Ramos (cell line): ENCODE measurements around the gene C19orf67.

Experiments used
- in situ Hi-C: fragments of 300-500 bp; cut with MboI; formaldehyde crosslinking; loops from one replicate; pipeline ENCODE4 v1.14.3; 2022; ENCODE audit warnings: low sequenced_read_pairs; ENCODE audit not compliant: unreplicated experiment

Gene C19orf67

DNA sequence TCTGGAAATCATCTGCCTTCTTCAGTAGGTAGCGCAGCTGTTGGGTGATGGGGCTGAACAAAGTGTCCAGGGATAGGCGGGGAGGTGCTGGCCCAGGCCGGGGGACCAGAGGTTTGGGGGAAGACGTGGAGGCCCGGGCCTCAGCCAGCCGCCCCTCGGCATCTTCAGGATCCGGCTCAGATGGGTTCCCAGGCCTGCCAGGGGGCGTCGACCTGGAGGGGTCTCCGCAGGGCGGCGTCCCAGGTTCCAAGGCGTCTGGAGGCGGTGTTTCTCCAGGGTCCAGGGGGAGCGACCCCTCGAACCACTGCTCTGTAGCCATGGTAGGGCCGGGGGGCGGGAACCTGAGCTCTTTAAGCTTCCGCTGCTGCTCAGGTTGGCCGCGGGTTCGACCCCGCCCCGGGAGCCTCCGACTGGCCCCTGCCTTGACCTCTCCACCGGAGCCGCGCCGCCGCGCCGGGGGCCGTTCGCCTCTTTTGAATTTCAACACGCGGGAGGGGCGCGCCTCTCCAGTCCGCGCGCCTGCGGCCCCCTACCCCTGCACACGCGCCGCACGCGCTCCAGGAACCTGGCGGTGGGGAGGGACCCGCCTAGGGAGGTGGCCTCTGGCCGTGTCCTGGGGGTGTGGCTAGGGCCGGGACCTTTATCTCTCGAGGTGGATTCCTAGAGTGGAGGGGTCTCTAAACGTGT, at the start of gene C19orf67:
Gene C19orf67, minus strand, starts transcription at position 475 of the 687 bp plus-strand sequence. Its CDS starts 156 bp downstream, at position 319.
- in situ Hi-C loops, result no loop called here

DNA sequence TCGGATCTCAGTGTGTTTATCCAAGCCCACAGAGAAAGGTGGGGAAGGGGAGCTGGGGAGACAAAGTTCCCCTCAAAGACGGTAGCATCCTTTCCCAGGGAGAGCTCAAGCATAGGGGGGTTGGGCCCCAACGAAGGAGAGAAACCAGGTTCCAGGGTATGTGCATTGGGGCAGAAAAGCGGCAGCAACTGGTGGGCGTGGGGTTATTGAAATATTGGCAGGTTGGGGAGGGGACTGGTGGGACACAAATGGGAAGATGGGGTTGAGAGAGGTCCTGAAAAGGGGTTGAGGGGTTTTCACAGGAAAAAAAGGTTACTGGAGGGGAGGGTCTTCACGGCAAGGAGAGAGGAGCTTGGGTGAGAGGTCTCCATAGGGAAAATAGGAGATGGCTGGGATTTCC, 49.8 kb upstream of the C19orf67 start:
- in situ Hi-C loops, result no loop called here

DNA sequence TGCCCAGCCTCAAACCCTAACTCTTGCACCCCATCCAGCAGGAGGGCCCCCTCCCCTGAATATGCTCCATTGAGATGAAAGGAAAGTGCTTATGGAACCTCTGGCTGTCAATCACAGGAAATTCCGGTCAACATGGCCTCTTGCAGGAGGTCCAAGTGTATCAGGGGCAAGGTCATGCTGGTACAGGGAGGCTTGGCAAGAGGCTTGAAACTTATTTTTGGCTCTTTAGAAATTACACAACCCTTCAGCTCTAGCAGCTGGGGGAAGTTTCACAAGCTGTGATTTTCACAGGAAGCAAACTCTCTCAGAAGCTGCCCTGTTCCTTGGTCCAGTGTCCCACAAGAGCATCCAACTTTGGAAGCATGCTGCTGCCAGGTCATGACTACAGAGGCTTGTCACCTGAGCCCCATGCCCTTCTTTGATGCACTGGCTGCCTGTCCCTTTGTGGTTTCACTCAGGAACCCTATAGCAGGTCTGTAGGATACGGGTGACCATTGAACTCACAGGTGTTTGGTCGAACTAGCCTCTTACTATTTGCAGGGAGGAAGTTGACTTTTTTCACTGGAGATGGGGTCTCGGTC, 42.4 kb upstream of the C19orf67 start:
- in situ Hi-C loops, result no loop called here

DNA sequence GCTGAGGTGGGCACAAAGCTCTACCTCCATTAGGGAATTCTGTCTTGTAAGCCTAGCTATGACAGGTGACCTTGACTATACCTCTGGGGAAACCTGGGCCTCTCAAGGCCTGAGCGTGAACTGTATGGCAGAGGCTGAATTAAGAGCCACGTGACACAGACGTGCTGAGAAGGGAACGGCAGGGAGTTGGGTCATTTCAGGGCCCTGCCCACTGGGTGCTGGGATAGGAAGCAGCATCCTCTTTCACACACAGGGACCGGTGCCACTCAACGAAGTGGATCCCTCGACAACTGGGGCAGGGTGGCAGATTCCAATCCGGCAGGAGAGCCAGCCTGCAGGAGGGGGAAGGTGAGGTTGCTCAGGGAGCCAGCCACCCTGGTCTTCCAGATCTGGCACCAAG, 41.6 kb upstream of the C19orf67 start:
- in situ Hi-C loops, result no loop called here

DNA sequence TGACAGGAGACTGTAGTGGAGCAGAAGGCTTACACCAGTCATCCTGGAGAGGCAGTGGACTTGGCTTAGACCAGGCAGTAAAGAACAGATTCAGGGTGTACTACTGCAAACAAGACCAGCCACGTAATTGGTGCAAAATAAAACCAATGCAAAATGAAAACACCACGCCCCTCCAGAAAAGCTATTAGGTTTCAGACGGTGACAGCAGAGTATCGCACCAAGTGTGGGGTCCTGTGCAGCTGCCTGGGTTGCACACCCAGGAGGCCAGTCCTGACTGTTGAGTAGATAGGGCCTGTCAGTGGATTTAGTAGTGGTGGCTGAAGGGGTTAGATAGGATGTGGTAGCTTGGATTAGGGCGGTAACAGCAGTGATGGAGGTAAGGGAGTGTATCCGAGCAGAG, 37.3 kb upstream of the C19orf67 start:
- in situ Hi-C loops, result no loop called here

DNA sequence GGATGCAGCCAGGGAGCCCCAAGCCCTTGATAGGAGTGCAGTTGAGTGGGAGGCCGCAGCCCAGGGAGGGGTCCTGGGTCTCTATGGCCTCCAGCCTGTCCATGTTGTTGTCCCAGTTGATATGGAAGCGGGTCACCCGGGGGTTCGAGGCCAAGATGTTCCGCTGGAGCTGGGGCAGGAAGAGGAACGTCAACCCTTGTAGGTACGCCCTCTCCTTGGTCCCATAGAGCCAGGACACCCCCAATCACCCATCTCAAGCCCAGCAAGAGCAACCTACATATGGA, 34.9 kb upstream of the C19orf67 start:
- in situ Hi-C loops, result no loop called here

DNA sequence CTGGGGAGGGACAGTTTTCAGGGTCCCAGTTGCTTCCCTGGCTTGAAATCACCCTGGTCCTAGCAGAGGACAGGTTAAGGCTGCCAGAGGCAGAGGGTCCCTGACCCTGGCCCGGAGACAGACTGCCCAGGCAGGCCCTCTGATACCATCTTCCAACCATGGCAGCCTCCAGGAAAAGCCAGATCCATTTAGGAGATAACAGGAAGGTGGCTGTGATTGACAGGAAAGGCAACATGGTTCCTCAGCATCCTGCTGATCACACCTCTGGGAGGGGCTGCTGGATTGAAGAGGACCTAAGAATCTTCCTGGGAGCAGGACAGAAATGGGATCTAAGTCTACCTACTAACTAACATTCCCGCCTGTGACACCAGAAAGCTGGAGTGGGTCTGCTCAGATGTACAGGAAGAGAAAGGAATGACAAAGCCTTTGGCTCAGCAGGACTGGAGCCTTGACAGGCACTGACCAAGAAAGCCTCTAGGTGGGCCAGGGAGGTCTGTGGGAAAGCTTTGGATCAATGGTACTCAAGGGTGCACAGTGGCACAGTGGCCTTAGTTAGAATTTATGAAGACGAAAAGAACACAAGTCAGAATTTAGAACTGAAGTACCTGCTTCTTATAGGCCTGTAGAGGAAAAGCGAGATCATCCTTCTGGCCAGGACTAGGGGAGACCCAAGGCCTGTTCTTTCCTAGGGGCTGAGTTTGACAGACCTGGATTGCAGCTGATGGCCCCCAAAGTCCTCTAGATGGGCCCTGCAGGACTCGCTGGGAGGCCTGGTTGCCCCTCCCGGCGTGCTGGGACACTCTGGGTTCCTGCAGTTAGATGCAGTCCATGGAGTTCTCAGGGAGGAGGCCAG, 34.3 kb upstream of the C19orf67 start:
- in situ Hi-C loops, result no loop called here

DNA sequence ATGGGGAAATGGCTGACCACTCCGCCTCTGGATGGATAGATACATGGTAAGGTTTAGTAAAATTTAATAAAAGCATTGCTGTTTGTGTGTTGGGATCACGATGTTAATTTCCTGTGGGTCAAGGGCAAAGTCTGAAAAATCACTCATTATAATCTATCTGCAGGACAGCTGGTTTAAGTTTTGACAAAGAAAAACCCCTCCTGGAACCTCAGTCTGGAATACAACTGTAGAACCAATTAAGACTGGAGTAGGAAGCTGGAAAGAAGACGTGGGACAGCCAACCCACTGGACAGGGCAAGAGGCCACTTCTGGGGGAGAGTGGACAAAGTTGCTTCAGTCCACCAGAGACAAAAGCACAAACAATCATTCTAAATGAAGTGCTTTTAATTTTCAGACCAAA, 33.6 kb upstream of the C19orf67 start:
- in situ Hi-C loops, result no loop called here

DNA sequence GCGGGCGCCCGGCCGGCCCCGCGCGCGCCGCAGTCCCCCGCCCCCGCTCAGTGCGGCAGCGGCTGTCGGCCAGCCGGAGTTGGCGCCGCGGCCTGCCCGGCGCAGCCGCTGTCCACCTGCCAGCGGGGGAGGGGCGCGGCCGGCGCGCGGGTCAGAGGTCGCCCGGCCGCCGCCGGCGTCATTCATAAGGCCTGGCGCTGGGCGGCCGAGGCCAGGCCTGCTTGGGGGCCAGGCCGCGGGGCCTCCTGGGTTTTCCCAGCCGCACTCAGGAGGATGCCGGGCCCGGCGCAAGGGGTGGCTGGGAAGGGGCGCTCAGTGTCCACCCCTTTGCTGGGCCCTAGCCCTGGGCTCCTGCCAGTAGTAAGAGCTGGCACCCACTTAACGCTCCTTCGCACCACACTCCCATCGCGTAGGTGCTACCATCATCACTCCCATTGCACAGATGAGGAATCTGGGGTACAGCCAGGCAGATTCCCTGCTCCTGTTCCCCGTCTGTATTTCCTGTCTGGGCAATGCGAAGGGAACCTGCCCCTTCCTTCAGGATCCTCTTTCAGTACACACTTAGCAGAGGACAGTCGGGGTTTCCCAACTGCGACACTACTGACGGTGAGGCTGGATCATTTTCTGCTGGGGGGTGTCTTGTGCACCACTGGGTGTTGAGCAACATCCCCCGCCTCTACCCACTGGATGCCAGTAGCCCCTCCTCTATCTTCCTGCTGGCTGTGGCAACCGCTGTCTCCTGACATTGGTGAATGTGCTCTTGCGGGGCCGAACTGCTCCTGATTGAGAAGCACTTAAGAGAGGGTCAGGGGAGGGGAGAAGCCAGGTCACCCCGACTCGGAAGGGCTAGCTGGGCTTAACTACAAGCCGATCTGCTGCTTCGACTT, 32.8 kb upstream of the C19orf67 start:
- in situ Hi-C loops, result no loop called here

DNA sequence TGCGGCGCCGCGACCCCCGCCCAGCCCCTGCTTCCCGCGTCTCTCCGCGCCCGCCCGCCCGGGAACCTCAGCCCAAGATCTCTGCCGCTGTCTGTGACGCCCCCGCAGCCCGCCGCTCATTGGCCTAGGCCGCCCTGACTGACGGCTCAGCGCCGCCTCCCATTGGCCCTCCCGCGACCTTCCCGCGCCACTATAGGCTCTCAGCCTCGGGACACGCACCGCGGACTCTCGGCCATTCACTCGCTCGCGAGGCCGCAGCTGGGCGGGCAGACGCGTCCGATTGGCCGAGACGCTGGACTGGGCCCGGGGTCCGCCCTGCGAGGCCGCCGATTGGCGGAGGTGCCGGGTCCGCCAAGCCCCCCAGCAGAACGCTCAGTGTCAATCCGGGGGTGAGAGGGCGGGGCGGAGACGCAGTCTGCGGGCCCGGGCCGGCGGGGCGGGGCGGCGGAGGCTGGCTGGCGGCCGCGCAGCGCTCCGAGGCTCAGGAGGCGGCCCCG, 32.1 kb upstream of the C19orf67 start, which contains the start of gene PRKACA:
Gene PRKACA, minus strand, starts transcription at position 95 of the 497 bp plus-strand sequence. CDS start 215 bp downstream, outside the sequence.
- in situ Hi-C loops, result no loop called here

DNA sequence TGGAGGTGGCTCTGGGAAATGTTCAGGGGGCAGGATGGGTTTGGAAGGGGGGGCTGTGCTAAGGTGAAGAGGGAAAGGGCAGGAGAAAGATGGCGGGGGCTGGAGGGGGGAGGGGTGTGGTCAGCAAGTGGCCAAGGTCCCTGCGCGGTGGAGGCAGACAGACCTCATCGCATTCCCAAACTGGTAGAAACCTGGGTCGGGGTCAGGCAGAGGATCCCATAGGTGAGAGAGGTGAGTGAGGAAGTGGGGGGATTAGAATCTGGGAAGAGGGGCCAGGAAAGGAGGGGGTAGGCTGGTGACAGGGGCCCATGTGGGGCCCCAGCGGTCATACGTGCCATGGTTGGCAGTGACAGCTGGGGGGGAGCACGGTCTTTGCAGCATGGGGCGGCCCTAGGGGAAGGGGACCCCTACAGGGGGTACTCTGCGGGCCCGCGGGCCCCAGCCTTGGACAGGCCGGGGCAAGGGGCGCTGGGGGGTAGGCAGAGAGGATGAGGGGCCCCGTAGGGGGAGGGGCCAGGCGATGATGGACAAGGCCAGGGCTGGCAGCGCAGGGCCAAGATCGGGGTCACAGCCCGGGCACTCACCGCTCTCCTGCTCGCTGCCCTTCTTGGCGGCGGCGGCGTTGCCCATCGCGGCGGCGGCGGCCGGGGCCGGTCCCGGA, 31.5 kb upstream of the C19orf67 start:
- in situ Hi-C loops, result no loop called here

DNA sequence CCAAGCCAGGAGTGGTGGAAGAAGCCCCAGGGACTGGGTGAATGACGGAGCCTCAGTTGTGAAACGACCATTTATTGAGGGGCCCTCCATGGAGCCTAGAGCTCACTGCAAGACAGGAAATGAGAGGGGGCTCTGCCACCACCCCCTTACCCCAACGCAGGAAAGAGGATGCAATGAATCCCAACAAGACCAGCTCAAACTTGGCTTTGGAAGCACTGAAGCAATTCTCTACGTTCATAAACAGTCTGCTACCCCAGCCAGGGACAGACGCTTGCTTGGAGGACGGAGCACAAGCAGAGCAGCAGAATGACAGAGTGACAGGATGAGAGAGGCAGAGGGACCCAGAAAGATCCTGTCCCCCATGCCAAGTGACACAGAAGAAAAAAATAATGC, 30.9 kb upstream of the C19orf67 start:
- in situ Hi-C loops, result no loop called here

DNA sequence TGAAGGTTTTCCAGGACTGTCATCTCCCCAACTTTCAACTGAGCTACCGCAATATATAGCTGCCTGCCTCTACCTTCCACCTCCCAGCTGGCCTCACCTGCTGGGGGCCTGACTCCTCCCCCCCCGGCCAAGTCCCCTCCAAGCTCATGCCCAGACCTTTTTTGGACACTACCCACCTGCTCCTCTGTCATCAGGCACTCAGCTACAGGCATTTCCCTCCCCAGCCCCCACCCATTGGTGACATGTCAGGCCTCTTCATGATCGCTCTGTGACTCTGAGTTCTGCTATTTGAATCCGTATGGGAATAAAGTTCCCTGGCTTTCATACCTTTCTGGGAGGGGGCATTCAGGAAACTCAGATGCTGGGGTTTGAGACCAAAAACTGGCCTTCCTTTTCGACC, 30.2 kb upstream of the C19orf67 start:
- in situ Hi-C loops, result no loop called here

DNA sequence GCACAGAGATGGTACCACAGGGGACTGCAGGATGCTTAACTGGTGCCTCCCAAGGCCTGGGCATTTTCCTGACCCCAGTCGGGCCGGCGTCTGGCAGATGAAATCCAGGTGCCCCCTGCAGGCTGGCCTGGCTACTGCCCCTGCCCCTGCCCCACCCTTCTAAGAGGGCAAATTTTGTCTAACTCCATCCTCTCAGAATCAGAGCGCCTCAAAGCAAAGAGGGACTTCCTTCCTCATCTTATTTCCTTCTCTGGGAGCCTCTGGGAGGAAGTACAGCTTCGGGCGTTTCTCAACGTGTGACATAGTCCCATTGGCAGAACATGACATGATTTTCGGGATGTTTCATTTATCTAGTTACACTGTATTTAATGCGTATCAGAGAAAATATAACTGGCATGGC, 29.3 kb upstream of the C19orf67 start:
- in situ Hi-C loops, result no loop called here

DNA sequence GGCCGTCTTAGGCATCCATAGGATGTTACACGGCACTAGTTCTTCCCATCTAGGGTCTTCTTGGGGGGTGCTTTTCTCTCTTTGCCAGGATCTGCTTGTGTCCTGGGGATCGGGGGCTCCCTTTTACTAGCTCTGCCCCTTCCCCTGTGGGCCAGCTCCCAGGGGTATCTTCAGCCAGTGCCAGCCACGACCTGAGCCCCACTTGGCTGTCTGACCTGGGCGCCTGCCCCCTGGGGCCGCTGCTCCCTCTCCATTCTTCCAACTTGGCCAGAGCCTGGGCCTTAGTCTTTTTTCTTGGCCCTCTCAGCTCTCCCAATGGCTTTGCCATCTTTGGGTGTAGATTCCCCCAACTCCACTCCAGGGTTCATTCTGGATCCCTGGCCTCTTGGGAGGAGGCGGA, 28.9 kb upstream of the C19orf67 start:
- in situ Hi-C loops, result no loop called here

DNA sequence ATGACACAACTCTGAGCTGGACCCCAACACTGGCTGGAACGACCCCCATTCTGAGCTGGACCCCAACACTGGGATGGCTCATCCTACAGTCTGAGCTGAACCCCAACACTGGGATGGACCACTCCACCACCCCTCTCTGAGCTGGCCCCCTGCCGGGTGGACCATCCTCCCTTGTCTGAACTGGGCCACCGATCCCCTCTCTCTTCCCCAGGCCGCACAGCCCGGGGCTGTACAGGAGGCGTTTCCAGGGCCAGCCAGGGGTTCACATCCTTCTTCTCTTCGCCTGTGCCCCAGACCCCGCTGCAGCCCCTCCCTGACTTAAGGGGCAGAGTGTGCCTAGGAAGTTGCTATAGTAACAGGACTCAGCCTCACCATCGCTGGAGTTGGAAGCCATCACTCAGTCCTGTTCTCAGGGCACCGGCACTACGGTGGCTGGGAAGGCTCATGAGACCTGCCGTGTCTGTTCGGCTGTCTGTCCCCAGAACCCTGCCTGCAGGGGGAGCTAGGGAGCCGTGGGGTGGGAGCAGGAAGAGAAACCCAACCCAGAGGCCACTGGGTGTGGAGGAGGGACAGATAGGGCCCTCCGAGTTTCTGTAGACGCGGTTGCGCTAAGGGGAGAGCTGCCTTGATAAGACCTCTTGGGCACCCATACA, 28.3 kb upstream of the C19orf67 start:
- in situ Hi-C loops, result no loop called here

DNA sequence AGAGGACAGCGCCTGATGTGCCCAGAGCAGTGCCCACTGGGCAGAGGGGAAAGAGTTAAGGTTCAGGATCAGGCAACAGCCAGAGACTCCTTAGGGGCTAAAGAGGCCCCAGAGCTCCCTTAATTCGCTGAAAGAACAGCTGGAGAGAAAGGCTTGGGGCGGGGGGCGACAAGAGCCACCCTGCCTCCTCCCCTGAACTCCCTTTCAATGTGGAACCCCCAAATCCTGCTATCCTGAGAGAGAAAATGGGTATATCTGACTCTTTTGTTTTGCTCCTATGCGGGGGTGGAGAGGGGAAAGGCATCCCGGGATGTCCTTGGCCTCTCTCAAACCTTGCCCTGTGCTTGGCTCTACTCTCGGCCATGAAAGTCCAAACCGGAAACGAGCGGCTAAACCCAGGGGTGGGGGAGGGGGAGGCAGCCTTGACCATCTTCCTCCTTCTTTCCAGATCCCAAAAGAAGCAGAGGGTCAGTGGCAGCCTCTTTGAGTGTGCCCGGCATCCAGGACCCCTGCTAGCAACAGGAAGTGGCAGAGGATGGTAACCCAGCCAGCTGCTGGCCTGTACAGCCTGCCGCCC, 27.3 kb upstream of the C19orf67 start:
- in situ Hi-C loops, result no loop called here

DNA sequence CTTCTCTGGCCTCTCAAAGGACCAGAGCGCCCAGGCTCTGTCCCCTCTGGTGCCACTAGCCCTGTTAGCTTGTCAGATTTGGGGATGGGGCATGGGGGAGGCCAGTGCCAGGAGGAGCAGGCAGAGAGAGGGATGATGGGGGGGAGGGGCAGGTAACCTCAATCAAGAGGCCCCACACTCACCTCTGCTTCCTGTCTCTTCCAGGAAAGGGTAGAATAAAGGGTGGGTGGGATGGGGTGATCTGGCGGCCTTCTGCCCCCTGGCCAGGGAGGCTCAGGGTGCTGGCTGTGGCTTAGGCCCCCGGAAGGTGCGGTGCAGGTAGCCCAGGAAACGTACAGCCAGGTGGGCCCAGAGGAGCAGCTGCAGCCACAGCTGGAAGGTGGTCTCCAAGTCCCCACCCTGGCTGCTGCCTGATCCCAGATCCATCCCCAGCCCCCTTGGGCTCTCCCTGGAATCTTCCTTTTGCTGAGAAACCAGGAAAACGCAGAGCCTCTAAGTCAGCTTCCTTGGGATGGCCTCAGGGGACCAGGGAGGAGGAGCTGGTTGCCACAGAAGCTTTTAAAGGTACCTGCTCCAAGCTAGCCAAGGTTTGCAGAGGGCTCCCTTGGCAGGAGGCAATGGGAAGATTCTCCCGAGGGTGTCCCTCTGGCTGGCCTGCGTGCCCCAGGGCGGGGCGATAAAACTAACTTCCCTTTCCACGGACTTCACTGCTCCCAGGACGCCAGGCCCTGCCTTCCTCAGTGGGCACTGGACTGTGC, 26.6 kb upstream of the C19orf67 start:
- in situ Hi-C loops, result no loop called here
